CD4-positive, alpha-beta T cell (primary cell): ENCODE data around the gene BORCS5. TPM values are rescaled to one million over a fixed set of nuclear protein-coding genes. Genes with fewer than 3 reads are reported as not detected.

ENCODE experiments used
- ATAC-seq: fragments of 200-7000 bp; cut with Tn5 transposase; one replicate; pipeline ENCODE4 v1.10.0; 2022; ENCODE audit warnings: mild to moderate bottlenecking; ENCODE audit not compliant: poor library complexity
- CTCF ChIA-PET: fragments of 350-600 bp; sonication (Branson Sonifier 250); formaldehyde crosslinking; loops from one replicate; lab custom pipeline; 2021; ENCODE audit warnings: antibody characterized with exemption, inconsistent platforms; lab: Charles Lee
- POLR2A ChIA-PET: fragments of 350-600 bp; sonication (Branson Sonifier 250); formaldehyde crosslinking; loops from one replicate; lab custom pipeline; 2021; ENCODE audit warnings: antibody characterized with exemption, inconsistent platforms; lab: Charles Lee
- DNase-seq, 14 experiments: peaks; one replicate each; pipeline ENCODE4 v3.0.0-alpha.2; 2013 to 2020; ENCODE audit warnings: mixed read lengths in 2 of 14
- H3K27ac ChIP-seq, 2 donors: one replicate each; pipeline versions ENCODE4 v1.5.1 to v1.7.0; 2013; ENCODE audit warnings: low read length in 2 of 2, low read depth in 1 of 2, mild to moderate bottlenecking in 1 of 2
- H3K27me3 ChIP-seq, 2 experiments: 1 replicate in 1 of 2; 2 replicates in 1 of 2; pipeline versions ENCODE4 v1.6.1 to v1.7.0; 2013; ENCODE audit warnings: low read length in 2 of 2, control low read depth in 1 of 2, mild to moderate bottlenecking in 1 of 2, moderate library complexity in 1 of 2; ENCODE audit not compliant: insufficient read depth in 2 of 2, control insufficient read depth in 1 of 2
- H3K36me3 ChIP-seq: one replicate; pipeline ENCODE4 v1.6.1; 2013; ENCODE audit warnings: low read length, control low read depth; ENCODE audit not compliant: insufficient read depth
- H3K4me1 ChIP-seq: one replicate; pipeline ENCODE4 v1.6.1; 2013; ENCODE audit warnings: low read length, control low read depth; ENCODE audit not compliant: insufficient read depth
- H3K4me3 ChIP-seq: one replicate; pipeline ENCODE4 v1.5.1; 2013; ENCODE audit warnings: mild to moderate bottlenecking, low read length, moderate library complexity
- H3K9me3 ChIP-seq, 2 experiments: 1 replicate in 1 of 2; 2 replicates in 1 of 2; pipeline versions ENCODE4 v1.6.1 to v1.7.0; 2013; ENCODE audit warnings: low read length in 2 of 2, mild to moderate bottlenecking in 2 of 2, control low read depth in 1 of 2, moderate library complexity in 1 of 2; ENCODE audit not compliant: control insufficient read depth in 1 of 2, insufficient read depth in 1 of 2
- H3K27ac Mint-ChIP-seq: one replicate; pipeline ENCODE4 v1.8.0; 2020; ENCODE audit warnings: mixed read lengths
- H3K27me3 Mint-ChIP-seq: one replicate; pipeline ENCODE4 v1.8.0; 2021; ENCODE audit warnings: mixed read lengths
- H3K36me3 Mint-ChIP-seq: one replicate; pipeline ENCODE4 v1.8.0; 2021; ENCODE audit warnings: low read depth, mixed read lengths
- H3K4me1 Mint-ChIP-seq: one replicate; pipeline ENCODE4 v1.8.0; 2021; ENCODE audit warnings: low read depth, mixed read lengths
- H3K4me3 Mint-ChIP-seq: one replicate; pipeline ENCODE4 v1.8.0; 2020; ENCODE audit warnings: mild to moderate bottlenecking, mixed read lengths
- H3K9me3 Mint-ChIP-seq: one replicate; pipeline ENCODE4 v1.8.0; 2020; ENCODE audit warnings: mixed read lengths
- CTCF ChIP-seq: fragments of 200-600 bp; IDR thresholded peaks from one replicate; pipeline ENCODE4 v1.8.0; 2022; ENCODE audit warnings: antibody characterized with exemption, mild to moderate bottlenecking
- intact Hi-C, 2 experiments: fragments of 100-400 bp; cut with DNase I in 1 of 2; cut with micrococcal nuclease in 1 of 2; formaldehyde crosslinking; loops; one replicate each; pipeline versions ENCODE4 v1.15.1 to v1.9.0; 2023 to 2025; cut with DNase I, micrococcal nuclease
- total RNA-seq, 174 experiments: library from RNA in 2 of 174; stranded (reverse) in 2 of 174; gene quantifications; one replicate each; pipeline ENCODE4 v1.2.3 and lab custom pipeline; 2021 to 2026

The BORCS5 gene
- total RNA-seq, 2 experiments from 2014 or later, result 36.4 to 39.3 TPM

GRCh38 chr12:12326262-12326661, 30.6 kb upstream of the BORCS5 start:
- ChIA-PET CTCF (interaction anchor here (0.8 kb wide), 1 partner anchor 56 kb away, joined by 3 read pairs; no protein-coding TSS in a partner anchor), POLR2A (interaction anchor here (1.3 kb wide), 1 partner anchor 31 kb away, joined by 4 read pairs; the partner anchor contains the start of gene BORCS5)
- Histone ChIP-seq H3K9me3 (no peaks in the 10 kb centered on the region), H3K4me3 (no peak overlapping the region), H3K36me3 (no peaks in the 10 kb centered on the region), H3K27me3 (no peaks in the 10 kb centered on the region), H3K4me1 (peaks cover 4% of the 10 kb centered on the region), H3K27ac (no peak overlapping the region)
- peaks cover 14% of the 10 kb centered on the region for H3K4me1 Mint-ChIP-seq
- ATAC-seq (no peak), DNase-seq (no peak)
- H3K27me3 Mint-ChIP-seq, result no peaks in the 10 kb centered on the region
- TF ChIP-seq CTCF, result no peak
- no peaks in the 10 kb centered on the region for H3K36me3 Mint-ChIP-seq
- intact Hi-C loops, result loop anchor here (2.0 to 5.0 kb wide), 4 partner anchors 244 to 1555 kb away; no protein-coding TSS in a partner anchor
- H3K9me3 Mint-ChIP-seq, result no peaks in the 10 kb centered on the region
- no peak overlapping the region for H3K27ac Mint-ChIP-seq
- H3K4me3 Mint-ChIP-seq, result no peak overlapping the region

GRCh38 chr12:12327802-12328201, 29.1 kb upstream of the BORCS5 start:
- CTCF ChIA-PET, result interaction anchor here (0.5 to 1.2 kb wide), 10 partner anchors 8 to 399 kb away, joined by 3 to 5 read pairs (median 3); partner anchors contain the start of gene BORCS5
- peaks cover 4% of the 10 kb centered on the region for H3K4me1 ChIP-seq
- no peaks in the 10 kb centered on the region for H3K9me3 ChIP-seq
- Mint-ChIP-seq H3K27me3 (no peaks in the 10 kb centered on the region), H3K4me3 (no peak overlapping the region), H3K36me3 (no peaks in the 10 kb centered on the region), H3K27ac (peak overlapping the region; percentile 21), H3K9me3 (no peaks in the 10 kb centered on the region), H3K4me1 (peaks cover 14% of the 10 kb centered on the region)
- no peaks in the 10 kb centered on the region for H3K36me3 ChIP-seq
- H3K4me3 ChIP-seq, result no peak overlapping the region
- no peaks in the 10 kb centered on the region for H3K27me3 ChIP-seq
- ATAC-seq (peak; percentile 92), DNase-seq (peak in 5 of 14 experiments; percentile 7 to 82 (median 74))
- intact Hi-C loops, result loop anchor here (1.0 to 5.0 kb wide), 6 partner anchors 246 to 1557 kb away; no protein-coding TSS in a partner anchor
- POLR2A ChIA-PET, result interaction anchor here (0.6 to 1.6 kb wide), 4 partner anchors 29 to 534 kb away, joined by 3 to 9 read pairs (median 4); partner anchors contain the start of genes BORCS5 and LRP6
- no peak overlapping the region for H3K27ac ChIP-seq
- peak; percentile 81 for TF ChIP-seq CTCF

- Histone ChIP-seq H3K36me3 (no peaks in the 10 kb centered on the region), H3K4me3 (no peak overlapping the region), H3K9me3 (no peaks in the 10 kb centered on the region), H3K4me1 (peaks cover 13% of the 10 kb centered on the region), H3K27ac (no peak overlapping the region), H3K27me3 (no peaks in the 10 kb centered on the region)
- Mint-ChIP-seq H3K4me1 (peaks cover 31% of the 10 kb centered on the region), H3K9me3 (no peaks in the 10 kb centered on the region), H3K4me3 (no peak overlapping the region), H3K27me3 (no peaks in the 10 kb centered on the region), H3K27ac (no peak overlapping the region), H3K36me3 (no peaks in the 10 kb centered on the region)
- no peak for DNase-seq
- ATAC-seq, result no peak
- POLR2A ChIA-PET, result interaction anchor here (2.5 kb wide), 1 partner anchor 25 kb away, joined by 7 read pairs; the partner anchor contains the start of gene BORCS5
- TF ChIP-seq CTCF, result no peak
- intact Hi-C loops, result no loop called here
- CTCF ChIA-PET, result interaction anchor here (1.0 kb wide), 1 partner anchor 290 kb away, joined by 3 read pairs; no protein-coding TSS in a partner anchor
Measured at GRCh38 chr12:12331244-12331771, 25.6 kb upstream of the BORCS5 start.
